Inflammatory macrophage treated with lipopolysaccharide for 1 hour (primary cell): ENCODE measurements around the gene STARD13.

Source experiments
- DNase-seq, 2 donors: peaks; one replicate each; pipeline ENCODE4 v3.0.0-alpha.2; 2020 to 2022

STARD13 gene

GRCh38 chr13:33303855-33304597 is 18.5 kb upstream of the STARD13 start:
- DNase-seq = peak; percentile 74 to 76

- DNase-seq = no peak
Observed at GRCh38 chr13:33299626-33300025, 14.1 kb upstream of the STARD13 start.

GRCh38 chr13:33296793-33297425 is 11.4 kb upstream of the STARD13 start:
- no peak for DNase-seq

DNA sequence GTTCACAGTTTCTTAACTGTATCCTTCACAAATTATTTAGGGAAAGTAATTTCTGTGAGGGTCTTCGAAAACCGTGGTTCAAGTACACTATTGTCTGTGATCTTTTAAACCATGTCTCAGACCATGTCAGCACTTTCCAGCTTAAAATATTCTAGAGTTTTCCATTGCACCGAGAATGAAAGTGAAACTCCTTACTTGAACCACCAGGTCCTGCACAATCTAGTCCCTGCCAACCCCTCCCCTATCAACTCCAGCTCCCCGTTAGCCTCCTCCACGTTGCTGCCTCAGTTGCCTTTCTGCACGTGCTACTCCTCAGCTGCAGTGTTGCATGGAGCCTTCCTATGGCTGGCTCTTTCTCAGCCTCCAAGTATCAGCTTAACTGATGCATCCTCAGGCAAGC is 7.2 kb upstream of the STARD13 start:
- no peak for DNase-seq

- DNase-seq = no peak
Observed at GRCh38 chr13:33290421-33290965, 4.9 kb upstream of the STARD13 start.

- no peak for DNase-seq
Observed at GRCh38 chr13:33289966-33290365, 4.4 kb upstream of the STARD13 start.

DNA sequence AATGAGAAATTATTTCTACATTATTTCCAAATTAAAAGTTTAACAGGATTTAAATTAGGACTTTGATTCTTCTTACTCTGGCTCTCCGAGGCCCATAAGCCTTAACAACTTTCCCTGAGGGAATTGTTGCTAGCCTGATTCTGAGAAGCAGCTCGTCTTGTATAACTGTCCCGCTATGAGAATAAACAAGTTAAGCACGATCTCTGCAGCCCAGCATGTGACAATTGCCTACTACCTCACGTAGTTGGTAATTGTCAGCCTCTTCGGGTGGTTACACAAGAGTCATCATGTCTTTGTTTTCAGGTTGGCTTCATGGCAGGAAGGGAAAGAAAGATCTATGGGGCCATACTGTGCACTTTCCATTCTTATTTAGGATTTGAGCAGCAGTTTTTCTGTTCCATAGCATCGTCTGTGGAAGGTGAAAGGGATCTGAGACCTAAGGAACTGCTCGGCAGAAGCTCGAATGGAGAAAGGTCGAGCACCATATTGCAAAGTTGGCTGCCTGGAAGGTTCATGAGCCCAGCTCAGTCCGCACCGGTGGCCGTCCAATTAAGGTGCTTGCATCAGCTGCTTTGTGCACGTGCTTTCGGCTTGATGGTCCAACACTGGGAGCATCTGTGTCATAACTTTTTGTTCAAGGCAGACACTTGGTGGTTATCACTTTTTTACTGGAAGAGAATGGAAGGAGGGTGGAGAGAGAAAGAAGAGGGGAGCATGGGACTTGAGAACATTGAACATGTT is 1.8 kb upstream of the STARD13 start:
- DNase-seq = no peak

DNA sequence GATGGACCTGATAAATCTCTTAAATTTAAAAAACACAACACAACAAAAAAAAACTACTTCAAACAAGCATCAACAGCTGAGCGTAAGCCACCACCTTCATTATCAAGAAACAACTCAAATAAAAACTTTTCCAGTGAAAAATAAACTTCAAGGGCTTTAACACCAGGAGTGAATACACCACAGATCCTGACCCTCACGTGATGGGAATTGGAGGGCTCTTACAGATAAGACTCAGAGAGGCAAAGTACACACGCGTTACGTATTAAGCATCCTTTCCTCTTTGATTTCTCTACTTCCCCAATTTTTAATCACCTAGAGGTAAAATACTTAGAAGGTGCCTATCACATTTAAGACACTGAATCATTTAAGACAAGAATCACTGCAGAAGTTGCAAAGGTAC is 573 bp upstream of the STARD13 start:
- no peak for DNase-seq

DNA sequence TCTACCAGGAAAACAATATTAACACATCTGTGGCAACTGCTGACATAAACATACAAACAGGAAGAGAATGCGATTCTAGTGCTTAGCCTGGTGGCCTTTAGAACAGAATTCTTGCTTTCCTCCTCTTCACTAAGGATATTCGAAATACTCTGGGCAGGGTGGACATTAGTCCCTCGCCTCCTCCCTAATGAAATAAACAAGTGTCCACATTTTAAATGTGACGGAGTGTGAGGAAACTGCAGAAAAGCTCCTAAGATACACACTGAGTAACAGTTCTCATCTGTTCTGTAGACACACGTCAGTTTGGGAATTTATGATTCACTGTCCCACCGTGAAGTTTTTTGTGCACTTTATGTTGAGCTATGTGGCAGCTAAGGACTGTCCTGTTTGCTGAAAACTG is 639 bp downstream of the STARD13 start:
- peak in 1 of 2 donors; percentile 9 for DNase-seq

- DNase-seq = no peak
Observed at GRCh38 chr13:33284031-33284430, 1.5 kb downstream of the STARD13 start.

- DNase-seq = no peak
Observed at GRCh38 chr13:33283195-33283911, 2.2 kb downstream of the STARD13 start.

- no peak for DNase-seq
Observed at GRCh38 chr13:33281951-33282595, 3.5 kb downstream of the STARD13 start.

GRCh38 chr13:33280923-33281322 is 4.6 kb downstream of the STARD13 start:
- DNase-seq = no peak

- no peak for DNase-seq
Observed at GRCh38 chr13:33280279-33280905, 5.2 kb downstream of the STARD13 start.

DNA sequence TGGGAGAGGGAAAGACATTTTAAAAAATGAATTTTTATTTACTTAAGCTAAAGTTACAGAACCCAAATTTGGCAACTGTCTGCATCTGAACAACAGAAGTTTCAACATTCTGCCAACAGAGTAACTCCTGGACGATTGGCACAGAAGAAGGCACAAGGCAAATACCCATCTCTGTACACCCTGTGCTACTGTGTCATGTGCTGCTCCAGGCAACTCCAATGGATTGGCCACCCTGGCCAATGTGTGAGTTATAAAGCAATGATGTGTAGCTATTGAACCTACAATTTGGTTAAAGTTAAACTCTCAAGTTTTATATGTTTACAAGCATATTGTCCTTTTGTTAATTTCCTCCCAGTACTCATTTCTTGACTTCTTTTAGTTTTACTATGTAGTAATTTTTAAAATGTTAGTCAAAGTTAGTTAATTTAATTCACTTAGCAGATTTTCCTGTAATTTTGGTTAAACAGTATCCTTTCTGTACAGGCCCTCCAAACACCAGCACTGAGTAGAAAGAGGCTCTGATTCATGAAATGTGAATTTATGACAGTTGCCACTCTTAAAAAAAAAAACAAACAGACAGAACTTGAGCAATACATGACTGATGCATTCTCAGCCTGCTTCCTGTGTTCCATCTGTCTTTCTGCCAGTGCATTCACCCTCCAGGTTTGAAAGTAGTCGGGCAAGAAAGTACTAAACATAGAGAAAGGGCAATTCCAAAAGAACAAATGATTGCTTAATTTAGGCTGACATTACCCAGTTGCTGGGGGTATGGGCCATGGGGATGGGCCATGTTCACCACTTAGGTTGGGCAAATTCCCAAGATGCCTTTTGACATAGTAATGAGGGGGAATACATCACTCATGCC is 5.9 kb downstream of the STARD13 start:
- no peak for DNase-seq

DNA sequence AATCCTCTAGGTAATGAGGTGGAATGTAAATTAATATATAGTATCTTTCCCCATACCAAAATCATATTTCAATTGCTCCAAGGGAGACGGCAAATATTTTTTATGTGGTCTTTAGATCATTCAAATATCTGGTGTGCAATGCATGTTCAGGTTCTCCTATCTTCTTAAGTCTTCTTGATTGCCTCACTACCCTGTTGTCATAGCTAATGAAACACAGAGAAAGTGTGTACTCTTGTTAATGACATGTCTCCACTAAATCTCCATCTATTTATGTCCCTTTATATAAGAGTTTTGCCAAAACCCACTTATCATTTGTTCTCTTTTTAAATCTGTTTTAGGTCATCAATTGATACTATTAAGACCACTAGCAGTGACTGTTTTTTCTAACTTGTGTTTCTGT is 6.6 kb downstream of the STARD13 start:
- no peak for DNase-seq

GRCh38 chr13:33277946-33278345 is 7.6 kb downstream of the STARD13 start:
- no peak for DNase-seq

- no peak for DNase-seq
Observed at GRCh38 chr13:33277037-33277740, 8.4 kb downstream of the STARD13 start.

DNA sequence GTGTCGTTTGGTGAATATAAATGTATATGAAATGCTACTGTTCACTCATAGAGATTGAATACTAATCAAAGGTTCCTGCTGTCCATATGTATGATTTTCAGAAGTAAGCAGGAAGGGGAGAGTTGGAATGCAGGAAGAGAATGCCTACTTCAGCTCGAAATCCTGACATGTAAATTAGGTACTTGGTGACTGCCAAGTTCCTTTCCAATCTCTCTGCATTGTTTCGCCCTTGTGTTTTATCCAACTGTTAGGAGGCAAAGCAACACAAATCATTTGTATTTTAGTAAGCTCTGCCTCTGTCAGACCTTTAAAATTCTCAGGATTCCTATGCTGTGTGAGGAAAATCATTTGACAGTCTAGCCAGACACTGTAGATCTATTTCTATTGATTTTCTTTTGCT is 9.0 kb downstream of the STARD13 start:
- no peak for DNase-seq

DNA sequence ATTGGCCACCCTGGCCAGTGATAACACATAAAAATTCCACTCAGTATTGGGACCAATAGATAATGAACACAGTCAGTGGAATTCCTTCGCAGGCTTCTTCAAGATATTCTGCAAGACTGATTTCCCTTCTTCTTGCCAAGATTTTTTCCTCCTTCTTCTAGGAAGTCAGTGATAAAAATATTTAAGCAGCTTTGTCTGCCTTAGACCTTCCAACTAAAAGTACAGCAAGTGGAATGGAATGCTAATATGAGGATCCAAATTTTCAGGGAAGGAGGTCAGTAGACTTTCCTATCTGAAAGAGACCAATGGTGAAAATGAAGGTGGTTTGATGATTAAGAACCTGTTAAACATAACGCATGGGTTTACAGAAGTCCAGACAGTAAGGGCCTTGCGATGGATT is 9.6 kb downstream of the STARD13 start:
- no peak for DNase-seq
